GM23248 (cell line): ENCODE measurements around the gene ARCN1.

Experiments used
- EZH2 ChIP-seq: fragments of 200-600 bp; sonication (generic); IDR thresholded peaks from 2 replicates; pipeline ENCODE4 v1.6.1; 2018; ENCODE audit warnings: antibody characterized with exemption, mild to moderate bottlenecking; ENCODE audit not compliant: insufficient read depth, poor library complexity, severe bottlenecking
- EZH2phosphoT487 ChIP-seq: fragments of 200-600 bp; sonication (generic); IDR thresholded peaks from 2 replicates; pipeline ENCODE4 v1.6.1; 2018; ENCODE audit warnings: antibody characterized with exemption, moderate library complexity, mild to moderate bottlenecking, low read depth; ENCODE audit not compliant: insufficient read depth

GRCh38 chr11:118639899-118640298 lies 67.7 kb downstream of the ARCN1 start:
- TF ChIP-seq EZH2, result no peak
- TF ChIP-seq EZH2phosphoT487, result no peak
